Right lobe of liver (tissue), 4 donors: ENCODE data around the gene TRIP11.

Source experiments
- CTCF ChIP-seq, 4 donors: fragments of 200-600 bp in 3 of 4; fragments of 450-650 bp in 1 of 4; IDR thresholded peaks; one replicate each; pipeline versions ENCODE4 v1.5.1 to v1.8.0; 2016 to 2022; ENCODE audit warnings: antibody characterized with exemption in 4 of 4, mild to moderate bottlenecking in 2 of 4
- POLR2A ChIP-seq: fragments of 450-650 bp; IDR thresholded peaks from one replicate; pipeline ENCODE4 v1.6.1; 2017; ENCODE audit warnings: antibody characterized with exemption, mild to moderate bottlenecking
- donor health status: DM: no; HTN: no; CAD: no.
- donor health status: DM: no; HTN: no; CAD: no.
- donor health status: DM: no; HTN: yes; CAD: no.

GRCh38 chr14:92049781-92050180 is 9.9 kb upstream of the TRIP11 start:
- TF ChIP-seq POLR2A (no peak), CTCF (IDR thresholded peaks at IDR 0.05) (no peak)
